Anterior cingulate cortex (tissue), 58 donors: ENCODE data around the gene ZIC5.
"Not testable (repeated sequence)": the region's sequence is repeated elsewhere in the genome, so short reads cannot be mapped to it uniquely, and the experiment has no call there.

Experiments
- DNase-seq, 58 donors: peaks; one replicate each; lab custom pipeline; 2025; lab: John Stamatoyannopoulos, UW

Gene ZIC5

GRCh38 chr13:99947666-99948065, 23.9 kb downstream of the ZIC5 start:
- no peak for DNase-seq

GRCh38 chr13:99945515-99945914, 26.1 kb downstream of the ZIC5 start:
- not testable (repeated sequence) for DNase-seq

- no peak for DNase-seq
Measured at GRCh38 chr13:99944606-99945005, 27.0 kb downstream of the ZIC5 start.

- DNase-seq, result no peak
Measured at GRCh38 chr13:99944102-99944501, 27.5 kb downstream of the ZIC5 start.

- DNase-seq, result no peak
Measured at GRCh38 chr13:99941911-99942310, 29.7 kb downstream of the ZIC5 start.

- DNase-seq, result no peak
Measured at GRCh38 chr13:99941086-99941485, 30.5 kb downstream of the ZIC5 start.

GRCh38 chr13:99938635-99939034, 32.9 kb downstream of the ZIC5 start:
- DNase-seq, result no peak

GRCh38 chr13:99935772-99936171, 35.8 kb downstream of the ZIC5 start:
- no peak for DNase-seq

GRCh38 chr13:99932912-99933311, 38.7 kb downstream of the ZIC5 start:
- DNase-seq, result no peak

GRCh38 chr13:99930925-99931324, 40.6 kb downstream of the ZIC5 start:
- no peak for DNase-seq

GRCh38 chr13:99929866-99930265, 41.7 kb downstream of the ZIC5 start:
- DNase-seq, result no peak

GRCh38 chr13:99926014-99926731, 45.4 kb downstream of the ZIC5 start:
- peak in 7 of 58 donors; percentile 2 to 24 (median 5) for DNase-seq

GRCh38 chr13:99923877-99924582, 47.5 kb downstream of the ZIC5 start:
- no peak for DNase-seq

- DNase-seq, result no peak
Measured at GRCh38 chr13:99922631-99923404, 48.7 kb downstream of the ZIC5 start.

GRCh38 chr13:99919132-99919531, 52.4 kb downstream of the ZIC5 start:
- DNase-seq, result no peak

GRCh38 chr13:99916366-99917103, 55.0 kb downstream of the ZIC5 start:
- DNase-seq, result peak in 1 of 58 donors; percentile 10

GRCh38 chr13:99913167-99913566, 58.4 kb downstream of the ZIC5 start:
- DNase-seq, result no peak
